ENCODE results near the gene DEGS2.

Gene DEGS2

DNA sequence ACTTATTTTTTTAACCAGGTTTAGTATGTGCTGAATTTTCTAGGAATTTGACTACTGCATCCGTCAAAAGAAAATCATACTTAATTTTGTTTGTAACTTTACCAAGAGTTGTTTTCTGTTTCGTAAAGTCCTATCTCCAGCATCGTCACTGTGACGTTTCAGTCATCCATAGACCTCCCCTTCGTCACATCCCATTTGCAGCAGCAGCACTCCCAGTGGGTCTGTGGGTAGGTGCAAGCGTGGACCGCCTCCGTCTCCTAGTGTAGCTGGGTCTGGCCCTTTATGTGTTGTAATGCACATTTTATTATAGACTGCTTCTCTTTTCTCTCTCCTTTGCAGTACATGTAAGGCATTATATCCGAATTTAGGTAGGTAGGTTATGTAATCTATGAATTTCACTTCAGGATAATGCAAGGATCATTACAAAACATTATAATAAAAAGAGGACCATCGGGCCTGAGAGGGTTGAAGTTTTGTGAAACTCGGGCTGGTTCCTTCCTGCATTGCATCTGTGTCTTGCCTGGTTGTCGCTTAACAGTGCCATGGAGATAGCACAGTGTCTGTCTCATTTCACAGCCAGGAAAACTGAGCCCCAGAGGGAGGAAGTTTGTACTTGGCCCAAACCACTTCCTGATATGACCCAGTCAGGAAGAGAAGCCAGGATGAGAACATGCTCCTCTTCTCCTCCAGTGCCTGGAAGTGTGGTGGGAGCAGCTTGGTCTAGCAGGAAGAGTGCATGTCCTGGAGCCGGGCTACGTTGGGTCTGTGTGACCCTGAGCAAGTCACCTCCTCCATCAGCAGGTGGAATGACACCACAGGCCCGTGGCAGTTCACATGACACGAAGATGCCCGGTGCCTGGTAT is 53.0 kb downstream of the DEGS2 start:
- peak overlapping the region; percentile 10 for H3K9ac ChIP-seq (ENCODE audit: low read depth, low read length, poor library complexity, severe bottlenecking)
- no peak overlapping the region for H2AFZ ChIP-seq (ENCODE audit: low read length)
- TF ChIP-seq EZH2phosphoT487 (IDR thresholded peaks at IDR 0.05; ENCODE audit: borderline replicate concordance) (no peak), CTCF (conservative IDR thresholded peaks at IDR 0.05; ENCODE audit: low read length) (peak; percentile 23)
- H3K4me2 ChIP-seq (ENCODE audit: low read depth, low read length, poor library complexity, severe bottlenecking) = no peak overlapping the region
- H3F3A ChIP-seq (ENCODE audit: low read depth) = no peaks in the 10 kb centered on the region
- H3K9me2 ChIP-seq (replicated peaks; ENCODE audit: low read depth, low read length) = no peaks in the 10 kb centered on the region
- no peak overlapping the region for H3K4me3 ChIP-seq (ENCODE audit: low read length, poor library complexity, severe bottlenecking)
- H3K36me3 ChIP-seq (ENCODE audit: insufficient read depth, low read length) = peaks cover 92% of the 10 kb centered on the region
- peaks cover 64% of the 10 kb centered on the region for H4K20me1 ChIP-seq (ENCODE audit: insufficient read depth, low read length, poor library complexity, severe bottlenecking)
- no peaks in the 10 kb centered on the region for H3K9me3 ChIP-seq (ENCODE audit: insufficient read depth, low read depth, low read length)
- no peaks in the 10 kb centered on the region for H3K27me3 ChIP-seq (ENCODE audit: insufficient read depth, low read length, poor library complexity, severe bottlenecking)
- H3K4me1 ChIP-seq (ENCODE audit: insufficient read depth, low read length, poor library complexity, severe bottlenecking) = peaks cover 53% of the 10 kb centered on the region
- H3K79me2 ChIP-seq (ENCODE audit: insufficient read depth, low read length) = peaks cover 97% of the 10 kb centered on the region

DNA sequence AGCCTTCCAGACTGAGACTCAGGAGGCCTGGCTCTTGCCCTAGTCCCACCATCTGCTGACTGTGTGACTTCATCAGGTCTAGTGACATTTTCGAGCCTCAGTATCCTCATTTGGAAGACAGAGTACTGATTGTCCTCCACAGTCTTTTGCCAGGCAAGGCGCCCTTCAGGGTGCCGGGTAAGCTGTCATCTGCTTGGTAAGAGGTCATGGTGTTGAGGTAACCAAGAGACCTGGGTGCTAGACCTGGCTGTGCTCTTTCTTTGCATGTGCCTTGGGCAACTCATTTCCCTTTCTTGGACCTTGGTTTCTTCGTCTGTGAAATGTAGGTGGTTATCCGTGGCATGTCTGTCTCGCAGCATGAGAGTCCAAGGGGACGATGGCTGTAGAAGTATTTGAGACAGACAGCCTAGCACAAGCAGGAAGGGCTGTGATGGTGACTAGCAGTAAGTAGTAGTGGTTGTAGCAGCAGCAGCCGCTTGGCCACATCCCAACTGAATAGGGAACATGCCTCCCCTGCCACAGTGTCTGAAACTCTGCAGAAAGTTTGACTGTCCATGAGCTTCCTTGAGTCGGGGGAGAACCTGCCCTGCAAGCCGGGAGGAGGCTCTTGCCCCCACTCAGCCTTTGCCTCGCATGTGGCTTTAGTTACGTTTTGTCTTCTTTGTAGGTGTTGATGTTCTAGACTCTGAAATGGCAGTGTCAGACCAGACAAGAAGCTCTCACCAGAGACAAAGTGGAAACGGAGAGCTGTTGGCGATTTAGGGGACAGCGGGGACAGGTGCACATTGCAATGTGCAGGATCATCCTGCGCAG is 53.9 kb downstream of the DEGS2 start:
- Histone ChIP-seq H2AFZ (ENCODE audit: low read length) (no peak overlapping the region), H3K9me2 (replicated peaks; ENCODE audit: low read depth, low read length) (no peaks in the 10 kb centered on the region), H3K9ac (ENCODE audit: low read depth, low read length, poor library complexity, severe bottlenecking) (no peak overlapping the region), H4K20me1 (ENCODE audit: insufficient read depth, low read length, poor library complexity, severe bottlenecking) (peaks cover 69% of the 10 kb centered on the region), H3K4me2 (ENCODE audit: low read depth, low read length, poor library complexity, severe bottlenecking) (no peak overlapping the region), H3K9me3 (ENCODE audit: insufficient read depth, low read depth, low read length) (no peaks in the 10 kb centered on the region), H3K27me3 (ENCODE audit: insufficient read depth, low read length, poor library complexity, severe bottlenecking) (no peaks in the 10 kb centered on the region), H3K36me3 (ENCODE audit: insufficient read depth, low read length) (peaks cover 95% of the 10 kb centered on the region), H3F3A (ENCODE audit: low read depth) (no peaks in the 10 kb centered on the region), H3K4me3 (ENCODE audit: low read length, poor library complexity, severe bottlenecking) (no peak overlapping the region), H3K79me2 (ENCODE audit: insufficient read depth, low read length) (peaks cover 99% of the 10 kb centered on the region), H3K4me1 (ENCODE audit: insufficient read depth, low read length, poor library complexity, severe bottlenecking) (peaks cover 53% of the 10 kb centered on the region)
- TF ChIP-seq CTCF (conservative IDR thresholded peaks at IDR 0.05; ENCODE audit: low read length) (no peak), EZH2phosphoT487 (IDR thresholded peaks at IDR 0.05; ENCODE audit: borderline replicate concordance) (no peak)

GRCh38 chr14:100104523-100105300 is 54.7 kb downstream of the DEGS2 start:
- H3K9ac ChIP-seq (ENCODE audit: low read depth, low read length, poor library complexity, severe bottlenecking) = no peak overlapping the region
- H3F3A ChIP-seq (ENCODE audit: low read depth) = no peaks in the 10 kb centered on the region
- H3K4me1 ChIP-seq (ENCODE audit: insufficient read depth, low read length, poor library complexity, severe bottlenecking) = peaks cover 53% of the 10 kb centered on the region
- peaks cover 95% of the 10 kb centered on the region for H3K36me3 ChIP-seq (ENCODE audit: insufficient read depth, low read length)
- TF ChIP-seq CTCF (conservative IDR thresholded peaks at IDR 0.05; ENCODE audit: low read length) (peak; percentile 40; the same call in 1 of the 2 replicates), EZH2phosphoT487 (IDR thresholded peaks at IDR 0.05; ENCODE audit: borderline replicate concordance) (no peak)
- H3K9me3 ChIP-seq (ENCODE audit: insufficient read depth, low read depth, low read length) = no peaks in the 10 kb centered on the region
- peak overlapping the region; percentile 13 for H3K4me2 ChIP-seq (ENCODE audit: low read depth, low read length, poor library complexity, severe bottlenecking)
- no peaks in the 10 kb centered on the region for H3K27me3 ChIP-seq (ENCODE audit: insufficient read depth, low read length, poor library complexity, severe bottlenecking)
- H3K9me2 ChIP-seq (replicated peaks; ENCODE audit: low read depth, low read length) = no peaks in the 10 kb centered on the region
- H2AFZ ChIP-seq (ENCODE audit: low read length) = no peak overlapping the region
- peaks cover 99% of the 10 kb centered on the region for H3K79me2 ChIP-seq (ENCODE audit: insufficient read depth, low read length)
- H4K20me1 ChIP-seq (ENCODE audit: insufficient read depth, low read length, poor library complexity, severe bottlenecking) = peaks cover 66% of the 10 kb centered on the region
- H3K4me3 ChIP-seq (ENCODE audit: low read length, poor library complexity, severe bottlenecking) = no peak overlapping the region
